ENCODE data around the gene KPNA1.
"Not testable (repeated sequence)": the region's sequence is repeated elsewhere in the genome, so short reads cannot be mapped to it uniquely, and the experiment has no call there.

The KPNA1 gene

GRCh38 chr3:122519693-122520092 lies 5.0 kb upstream of the KPNA1 start:
- no peak for FAIRE-seq

GRCh38 chr3:122516846-122517360 lies 2.2 kb upstream of the KPNA1 start:
- no peak for FAIRE-seq

- FAIRE-seq = no peak
These were observed 1.1 kb upstream of the KPNA1 start for GRCh38 chr3:122515870-122516269.

- no peak for FAIRE-seq
These were observed 305 bp upstream of the KPNA1 start for GRCh38 chr3:122515020-122515468.

- no peak for FAIRE-seq
These were observed 1.2 kb downstream of the KPNA1 start for GRCh38 chr3:122513386-122514122.

- FAIRE-seq = no peak
These were observed 2.5 kb downstream of the KPNA1 start for GRCh38 chr3:122512284-122512683.

DNA sequence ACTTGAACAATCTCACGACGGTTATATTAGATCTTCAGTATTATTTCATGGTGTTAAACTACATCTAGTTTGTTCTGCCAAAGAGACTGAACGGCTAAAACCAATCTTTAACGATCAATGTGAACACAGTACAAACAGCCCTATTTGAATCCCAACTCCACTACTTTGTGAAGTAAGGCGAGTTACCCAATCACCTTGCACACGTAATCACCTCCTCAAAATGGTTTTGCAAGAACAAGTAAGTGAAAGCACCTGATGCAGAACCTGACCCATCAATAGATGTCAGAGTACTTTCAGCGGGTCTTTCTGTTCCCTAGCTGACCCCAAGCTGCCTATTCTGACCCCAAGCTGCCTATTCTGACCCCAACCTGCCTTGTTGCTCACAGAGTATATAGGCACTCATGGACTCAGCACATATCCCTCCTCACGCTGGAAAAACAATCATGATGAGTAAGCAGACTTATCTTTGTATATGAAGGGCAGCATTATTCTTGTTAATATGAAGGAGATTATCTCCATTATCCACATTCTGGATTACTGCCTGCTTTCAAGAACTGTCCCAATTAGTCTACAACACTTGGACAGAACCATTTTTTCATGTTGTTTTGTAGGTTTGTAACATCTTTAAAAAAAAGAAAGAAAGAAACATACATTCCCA lies 3.7 kb downstream of the KPNA1 start:
- no peak for FAIRE-seq

DNA sequence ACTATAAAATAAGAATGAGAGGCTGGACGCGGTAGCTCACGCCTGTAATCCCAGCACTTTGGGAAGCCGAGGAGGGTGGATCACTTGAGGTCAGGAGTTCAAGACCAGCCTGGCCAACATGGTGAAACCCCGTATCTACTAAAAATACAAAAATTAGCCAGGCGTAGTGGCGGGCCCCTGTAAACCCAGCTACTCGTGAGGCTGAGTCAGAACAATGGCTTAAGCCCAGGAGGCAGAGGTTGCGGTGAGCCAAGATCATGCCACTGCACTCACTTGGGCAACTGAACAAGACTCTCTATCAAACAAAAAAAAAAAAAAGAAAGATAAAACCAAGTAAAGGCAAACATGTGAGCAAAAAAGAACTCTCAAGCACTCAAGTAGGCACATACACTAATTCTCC lies 5.8 kb downstream of the KPNA1 start:
- FAIRE-seq = not testable (repeated sequence)

DNA sequence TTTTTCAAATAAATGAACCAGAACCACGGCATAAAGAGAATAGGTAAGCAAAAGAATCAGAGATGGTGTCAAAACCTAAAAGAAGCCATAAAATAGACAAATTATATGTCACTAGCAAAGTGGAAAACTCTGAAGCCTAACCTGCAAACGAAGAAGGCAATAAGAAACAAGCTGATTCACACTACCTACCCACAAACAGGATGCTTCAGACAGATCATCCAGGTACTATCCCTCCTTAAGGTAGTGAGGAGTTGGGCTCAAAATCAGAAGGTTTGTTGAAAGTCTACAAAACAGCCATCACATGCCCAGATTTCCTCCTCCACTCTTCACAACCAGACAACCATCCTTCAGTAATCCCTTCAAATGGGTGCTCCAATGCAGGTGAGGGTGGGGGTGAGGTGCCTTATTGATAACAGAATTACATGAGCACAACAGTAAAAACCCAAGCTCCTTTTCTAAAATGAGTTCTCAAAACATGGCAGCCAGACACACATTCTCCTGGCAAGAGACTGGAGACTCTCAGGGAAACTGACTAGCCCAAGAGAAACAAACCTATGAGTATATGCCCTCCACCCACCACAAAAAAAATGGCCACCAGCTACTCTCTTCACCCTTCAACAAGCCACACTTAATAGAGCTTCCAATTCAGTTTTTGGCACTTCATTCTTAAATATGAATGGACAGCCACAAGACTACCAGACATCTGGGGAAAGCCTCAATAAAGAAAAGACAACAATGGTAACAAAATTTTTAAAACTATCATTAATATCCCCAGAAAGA lies 6.4 kb downstream of the KPNA1 start:
- FAIRE-seq = no peak

DNA sequence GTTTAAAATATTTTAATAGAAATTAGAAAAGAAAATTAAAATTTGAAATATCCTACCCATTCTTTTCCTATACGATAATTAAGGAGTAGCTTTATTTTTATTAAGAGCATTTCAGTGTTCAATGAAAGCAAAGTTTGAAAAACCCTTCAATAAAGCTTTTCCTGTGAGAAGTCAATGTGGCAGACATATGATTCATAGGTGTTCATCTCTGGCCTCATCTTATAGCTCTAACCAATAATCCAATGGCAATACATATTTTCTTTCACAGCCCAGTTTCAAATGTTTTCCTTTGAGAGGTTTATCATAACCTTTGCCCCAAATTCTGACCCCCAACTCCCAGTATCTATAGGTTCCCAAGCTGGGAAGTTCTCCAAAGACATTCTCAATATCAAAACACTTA lies 8.3 kb downstream of the KPNA1 start:
- no peak for FAIRE-seq

DNA sequence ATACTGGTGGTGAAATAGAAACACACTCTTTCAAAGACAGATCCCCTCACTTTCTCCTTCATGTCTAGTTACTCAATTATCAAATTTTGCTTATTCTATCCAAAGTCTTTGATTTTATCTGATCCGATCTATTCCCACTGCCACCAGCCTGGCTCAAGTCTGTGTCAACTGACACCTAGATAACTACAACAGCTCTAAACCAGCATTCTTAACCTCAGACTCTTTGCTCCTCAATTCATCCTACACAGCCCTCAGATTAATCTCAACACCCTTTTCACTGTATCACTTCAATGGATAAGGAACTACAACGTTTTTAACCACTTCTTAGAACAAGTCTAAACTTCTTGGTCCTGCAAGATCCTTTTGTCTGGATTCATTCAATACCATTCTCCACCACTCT lies 9.1 kb downstream of the KPNA1 start:
- no peak for FAIRE-seq

- no peak for FAIRE-seq
These were observed 11.8 kb downstream of the KPNA1 start for GRCh38 chr3:122502941-122503340.

DNA sequence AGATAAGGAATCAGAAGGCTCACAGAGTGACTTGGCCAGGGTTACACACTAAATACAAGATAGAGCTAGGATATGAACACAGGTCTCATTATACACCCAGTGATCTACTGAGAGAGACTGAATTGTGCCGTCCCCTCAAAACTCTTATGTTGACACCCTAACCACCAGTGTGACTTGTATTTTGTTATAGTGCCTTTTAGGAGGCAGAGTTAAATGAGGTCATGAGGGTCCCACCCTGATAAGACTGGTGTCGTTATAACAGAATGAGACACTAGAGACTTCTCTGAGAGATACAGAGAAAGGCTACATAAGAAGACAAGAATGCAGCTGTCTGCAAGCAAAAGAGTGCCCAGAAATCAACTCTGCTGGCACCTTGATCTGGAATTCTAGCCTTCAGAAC lies 12.6 kb downstream of the KPNA1 start:
- FAIRE-seq = no peak

GRCh38 chr3:122500964-122501363 lies 13.8 kb downstream of the KPNA1 start:
- not testable (repeated sequence) for FAIRE-seq

GRCh38 chr3:122498152-122498551 lies 16.6 kb downstream of the KPNA1 start:
- FAIRE-seq = no peak

DNA sequence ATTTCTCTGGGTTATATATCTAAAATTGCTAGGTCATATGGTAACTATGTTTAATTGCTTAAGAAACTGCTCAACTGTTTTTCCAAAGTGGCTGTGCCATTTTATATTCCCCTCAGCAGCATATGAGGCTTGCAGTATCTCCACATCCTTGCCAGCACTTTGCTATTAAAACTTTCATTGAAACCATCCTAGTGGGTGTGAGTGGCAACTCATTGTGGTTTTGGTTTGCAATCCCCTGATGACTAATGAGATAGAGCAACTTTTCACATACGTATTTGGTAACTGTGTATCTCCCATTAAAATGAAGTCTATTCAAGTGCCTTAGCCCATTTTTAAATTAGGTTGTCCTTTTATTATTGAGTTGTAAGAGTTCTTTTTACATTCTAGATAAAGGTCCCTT lies 17.3 kb downstream of the KPNA1 start:
- FAIRE-seq = no peak

GRCh38 chr3:122496508-122496907 lies 18.2 kb downstream of the KPNA1 start:
- no peak for FAIRE-seq

GRCh38 chr3:122493296-122493695 lies 21.4 kb downstream of the KPNA1 start:
- FAIRE-seq = no peak

- FAIRE-seq = no peak
These were observed 26.3 kb downstream of the KPNA1 start for GRCh38 chr3:122488262-122488973.

DNA sequence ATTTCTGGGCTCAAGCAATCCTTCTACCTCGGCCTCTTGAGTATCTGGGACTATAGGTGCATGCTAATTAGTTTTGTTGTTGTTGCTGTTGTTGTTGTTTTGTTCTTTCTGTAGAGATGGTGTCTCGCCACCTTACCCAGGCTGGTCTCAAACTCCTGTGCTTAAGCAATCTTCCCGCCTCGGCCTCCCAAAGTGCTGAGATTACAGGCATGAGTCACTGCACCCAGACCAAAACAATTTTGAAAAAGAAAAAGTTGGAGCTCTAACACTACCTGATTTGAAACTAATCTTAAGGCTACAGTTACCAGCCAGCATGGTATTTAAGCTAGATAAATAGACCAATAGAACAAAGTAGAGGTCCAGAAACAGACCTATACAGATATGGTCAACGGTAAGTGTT lies 29.8 kb downstream of the KPNA1 start:
- FAIRE-seq = no peak

DNA sequence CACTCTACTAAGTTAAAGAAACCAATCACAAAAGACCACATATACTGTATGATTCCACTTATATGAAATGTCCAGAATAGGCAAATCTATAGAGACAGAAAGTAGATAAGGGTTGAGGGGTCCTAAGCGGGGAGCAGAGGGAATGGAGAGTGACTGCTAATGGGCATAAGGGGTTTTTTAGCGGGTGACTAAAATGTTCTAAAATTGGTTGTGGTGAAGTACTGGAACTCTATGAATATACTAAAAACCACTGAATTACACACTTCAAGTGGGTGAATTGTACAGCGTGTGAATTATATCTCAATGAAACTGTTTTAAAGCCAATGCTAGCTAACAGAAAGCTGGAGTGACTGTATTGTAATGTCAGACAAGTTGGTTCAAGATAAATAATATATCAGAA lies 33.3 kb downstream of the KPNA1 start:
- no peak for FAIRE-seq

DNA sequence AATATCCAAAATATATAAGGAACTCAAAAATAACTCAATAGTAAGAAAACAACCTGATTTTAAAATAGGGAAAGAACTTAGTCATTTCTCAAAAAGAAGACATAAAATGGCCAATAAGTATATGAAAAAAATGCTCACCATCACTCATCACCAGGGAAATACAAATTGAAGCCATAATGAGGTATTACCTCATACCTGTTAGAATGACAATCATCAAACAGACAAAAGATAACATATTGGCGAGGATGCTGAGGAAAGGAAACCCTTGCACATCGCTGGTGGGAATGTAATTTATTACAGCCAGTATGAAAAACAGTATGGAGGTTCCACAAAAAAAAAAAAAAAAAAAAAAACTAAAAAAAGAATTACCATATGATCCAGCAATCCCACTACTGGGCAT lies 38.2 kb downstream of the KPNA1 start:
- FAIRE-seq = no peak

- no peak for FAIRE-seq
These were observed 39.4 kb downstream of the KPNA1 start for GRCh38 chr3:122475316-122475715.

Data from TTC549 (cell line).